ENCODE data around the gene TIRAP. TPM values are rescaled to one million over a fixed set of nuclear protein-coding genes. Genes with fewer than 3 reads are reported as not detected.

Gene TIRAP
- total and polyA plus RNA-seq, 9 of the 15 experiments (the other 6 are each of a cell fraction or from before 2014, with no cell fraction given): 0.60 to 8.7 (median 3.7) TPM

GRCh38 chr11:126327281-126328000, 44.5 kb downstream of the TIRAP start:
- Histone ChIP-seq H3K4me1 (replicated peaks in 1 of 2; ENCODE audit: control insufficient read depth in 2 of 2, insufficient read depth in 2 of 2, low read length in 2 of 2) (peaks cover 0 to 9% of the 10 kb centered on the region in 2 experiments; a peak in 1 of 5 replicates), H3K4me3 (no peak overlapping the region), H2AFZ (ENCODE audit: low read depth, low read length) (no peak overlapping the region), H3K27me3 (ENCODE audit: control insufficient read depth in 2 of 2, insufficient read depth in 2 of 2, low read length in 2 of 2) (no peaks in the 10 kb centered on the region), H3K27ac (ENCODE audit: extremely low read depth, low read depth, low read length) (no peak overlapping the region), H3K9ac (ENCODE audit: insufficient read depth in 1 of 2, low read depth in 2 of 2, low read length in 2 of 2) (peak overlapping the region in 1 of 2 experiments; percentile 43; a peak in 1 of 4 replicates), H3K79me2 (ENCODE audit: control insufficient read depth, insufficient read depth, low read length) (no peaks in the 10 kb centered on the region), H3K4me2 (ENCODE audit: insufficient read depth, low read length) (no peak overlapping the region), H3K36me3 (ENCODE audit: control insufficient read depth, insufficient read depth, low read length) (peaks cover 4% of the 10 kb centered on the region; the same call in 2 of the 3 replicates), H4K20me1 (replicated peaks; ENCODE audit: control insufficient read depth, insufficient read depth, low read length) (no peaks in the 10 kb centered on the region), H3K9me1 (ENCODE audit: control insufficient read depth, insufficient read depth, low read length) (no peaks in the 10 kb centered on the region), H3K9me3 (replicated peaks; ENCODE audit: control insufficient read depth, insufficient read depth, low read depth, low read length) (no peaks in the 10 kb centered on the region)
- POLR2A ChIA-PET: interaction anchor here (0.7 kb wide), 2 partner anchors 22 to 130 kb away, joined by 3 read pairs; no protein-coding TSS in a partner anchor
- CTCF ChIA-PET (ENCODE audit: low intra/inter-chr PET ratio): no interaction called here
- FAIRE-seq (no peak), ATAC-seq (no peak), DNase-seq (ENCODE audit: extremely low read depth in 1 of 4, low spot score in 3 of 4) (no peak)
- 77% methylated on average over 17 of the region's 17 CpGs for WGBS (ENCODE audit: insufficient coverage, low coverage, missing lambda C conversion rate)
- no TSS peak for BruUV-seq (replicated peaks)
- TF ChIP-seq NFE2 (IDR thresholded peaks at IDR 0.05; ENCODE audit: low read depth): no peak
- TF ChIP-seq NR0B1 (IDR thresholded peaks at IDR 0.05; ENCODE audit: partially characterized antibody): no peak
- no peak for TF ChIP-seq GTF2E2 (tag; IDR thresholded peaks at IDR 0.05)
- TF ChIP-seq CHD1 (IDR thresholded peaks at IDR 0.05; ENCODE audit: low read length): no peak
- no peak for TF ChIP-seq RHOXF2B (CRISPR knock-in tag; conservative IDR thresholded peaks at IDR 0.05)
- TF ChIP-seq NCOA2 (IDR thresholded peaks at IDR 0.05; ENCODE audit: partially characterized antibody in 2 of 2): no peak
- in situ Hi-C loops (cut with MboI): no loop called here
- intact Hi-C loops (cut with micrococcal nuclease): no loop called here

Measured in K562 (cell line).